ENCODE measurements around the gene TTC16.

Gene TTC16

DNA sequence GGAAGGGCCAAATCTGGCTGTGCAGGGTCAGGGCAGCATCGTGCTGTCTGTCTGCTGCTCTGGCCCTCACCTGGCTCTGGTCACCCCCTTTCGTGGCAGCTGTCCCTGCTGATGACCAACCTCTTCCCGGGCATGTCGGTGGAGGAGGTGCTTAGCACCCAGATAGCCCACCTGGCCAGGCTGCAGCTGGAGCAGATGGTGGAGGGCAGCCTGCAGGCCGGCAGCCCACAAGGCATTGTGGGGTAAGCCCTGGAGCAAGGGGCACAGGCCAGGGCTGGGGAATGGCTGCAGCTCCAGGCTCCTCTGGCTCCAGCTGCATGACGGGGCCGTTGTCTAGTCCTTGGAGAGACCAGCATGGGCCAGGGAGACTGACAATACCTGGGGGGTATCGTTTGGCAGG lies 11.0 kb downstream of the TTC16 start:
- TF ChIP-seq, protein P1, sequence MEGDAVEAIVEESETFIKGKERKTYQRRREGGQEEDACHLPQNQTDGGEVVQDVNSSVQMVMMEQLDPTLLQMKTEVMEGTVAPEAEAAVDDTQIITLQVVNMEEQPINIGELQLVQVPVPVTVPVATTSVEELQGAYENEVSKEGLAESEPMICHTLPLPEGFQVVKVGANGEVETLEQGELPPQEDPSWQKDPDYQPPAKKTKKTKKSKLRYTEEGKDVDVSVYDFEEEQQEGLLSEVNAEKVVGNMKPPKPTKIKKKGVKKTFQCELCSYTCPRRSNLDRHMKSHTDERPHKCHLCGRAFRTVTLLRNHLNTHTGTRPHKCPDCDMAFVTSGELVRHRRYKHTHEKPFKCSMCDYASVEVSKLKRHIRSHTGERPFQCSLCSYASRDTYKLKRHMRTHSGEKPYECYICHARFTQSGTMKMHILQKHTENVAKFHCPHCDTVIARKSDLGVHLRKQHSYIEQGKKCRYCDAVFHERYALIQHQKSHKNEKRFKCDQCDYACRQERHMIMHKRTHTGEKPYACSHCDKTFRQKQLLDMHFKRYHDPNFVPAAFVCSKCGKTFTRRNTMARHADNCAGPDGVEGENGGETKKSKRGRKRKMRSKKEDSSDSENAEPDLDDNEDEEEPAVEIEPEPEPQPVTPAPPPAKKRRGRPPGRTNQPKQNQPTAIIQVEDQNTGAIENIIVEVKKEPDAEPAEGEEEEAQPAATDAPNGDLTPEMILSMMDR (conservative IDR thresholded peaks at IDR 0.05; ENCODE audit: low read length), result no peak
- DNase-seq (ENCODE audit: low read depth), result no peak
- H3K4me3 ChIP-seq (ENCODE audit: low read length), result no peak overlapping the region

DNA sequence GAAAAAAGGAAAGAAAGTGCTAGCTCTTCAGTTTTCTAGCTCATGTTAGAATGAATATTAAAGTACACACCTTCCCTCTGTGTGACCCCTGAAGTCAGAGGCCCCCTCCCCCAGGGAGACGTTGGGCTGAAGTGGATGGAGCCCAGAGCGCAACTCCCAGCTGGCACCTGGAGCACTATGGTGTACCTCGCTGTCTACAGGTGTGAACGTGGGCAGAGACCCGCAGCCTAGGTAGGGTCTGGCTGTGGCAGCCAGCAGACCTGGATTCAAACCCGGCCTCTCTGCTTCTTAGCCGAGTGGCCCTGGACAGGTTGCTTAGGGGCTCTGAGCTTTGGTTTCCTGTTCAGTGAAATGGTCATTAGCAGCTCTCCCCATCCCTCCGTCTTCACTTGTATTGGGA lies 12.9 kb downstream of the TTC16 start:
- DNase-seq (ENCODE audit: low read depth), result no peak

DNA sequence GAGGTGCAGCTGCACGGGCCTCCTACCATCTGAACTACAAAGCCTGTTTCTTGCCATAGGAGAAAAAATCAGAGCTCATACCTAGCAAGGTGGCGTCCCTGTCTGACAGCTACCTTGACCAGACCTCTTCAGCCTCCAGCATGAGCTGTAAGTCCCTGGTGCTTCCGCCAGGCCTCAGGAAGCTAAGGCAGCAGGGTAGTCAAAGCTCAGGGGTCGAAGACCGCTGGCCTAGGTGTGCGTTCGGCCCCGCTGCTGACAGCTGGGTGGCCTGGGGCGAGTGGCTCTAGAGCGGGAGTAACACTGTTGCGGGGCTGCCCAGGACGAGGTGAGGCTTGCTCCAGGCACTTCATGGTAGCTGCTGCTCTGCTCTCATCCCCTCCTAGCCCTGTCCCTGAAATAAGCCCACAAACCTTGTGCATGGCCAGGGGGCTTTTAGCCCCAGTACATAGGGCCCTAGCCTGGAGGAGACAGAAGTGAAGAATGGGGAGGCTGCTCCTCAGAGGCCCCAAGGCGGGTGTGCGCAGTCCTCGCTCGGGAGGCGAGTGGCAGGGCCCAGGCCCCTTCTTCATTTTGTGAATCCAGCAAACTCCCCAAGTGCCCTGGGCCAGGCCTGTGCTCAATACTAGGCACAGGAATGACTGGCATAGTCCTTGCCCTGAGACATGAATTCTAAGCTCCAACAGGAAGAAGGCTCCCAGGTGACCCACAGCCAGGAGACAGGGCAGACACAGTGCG lies 13.8 kb downstream of the TTC16 start:
- TF ChIP-seq, protein P1 (conservative IDR thresholded peaks at IDR 0.05; ENCODE audit: low read length), result no peak
- DNase-seq (ENCODE audit: low read depth), result no peak
- no peak overlapping the region for H3K4me3 ChIP-seq (ENCODE audit: low read length)

More for the DNA sequence above, 12.9 kb downstream of the TTC16 start:
- H3K4me3 ChIP-seq (ENCODE audit: low read length), result no peak overlapping the region
- TF ChIP-seq, protein P1 (conservative IDR thresholded peaks at IDR 0.05; ENCODE audit: low read length), result no peak

DNA sequence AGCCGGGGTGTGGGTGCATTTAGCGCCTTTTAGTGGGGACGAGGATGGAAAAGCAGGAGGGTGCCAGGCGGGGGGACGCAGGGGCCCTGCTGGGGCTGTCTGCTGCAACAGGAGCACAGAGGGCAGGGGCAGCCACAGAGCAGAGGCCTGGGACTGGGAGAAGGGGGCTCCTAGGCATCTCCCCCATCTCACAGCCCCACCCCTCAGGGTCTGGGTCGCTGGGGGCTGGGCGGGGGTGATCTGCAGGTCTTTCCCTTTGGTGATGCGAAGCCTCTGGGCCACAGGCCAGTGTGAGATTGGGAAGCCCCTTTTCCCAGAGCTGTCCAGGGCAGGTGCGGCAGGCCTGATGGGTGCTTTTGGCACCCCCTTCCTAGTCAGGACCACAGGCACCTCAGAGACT lies 14.4 kb downstream of the TTC16 start:
- no peak overlapping the region for H3K4me3 ChIP-seq (ENCODE audit: low read length)
- DNase-seq (ENCODE audit: low read depth), result no peak
- TF ChIP-seq, protein P1 (conservative IDR thresholded peaks at IDR 0.05; ENCODE audit: low read length), result no peak

DNA sequence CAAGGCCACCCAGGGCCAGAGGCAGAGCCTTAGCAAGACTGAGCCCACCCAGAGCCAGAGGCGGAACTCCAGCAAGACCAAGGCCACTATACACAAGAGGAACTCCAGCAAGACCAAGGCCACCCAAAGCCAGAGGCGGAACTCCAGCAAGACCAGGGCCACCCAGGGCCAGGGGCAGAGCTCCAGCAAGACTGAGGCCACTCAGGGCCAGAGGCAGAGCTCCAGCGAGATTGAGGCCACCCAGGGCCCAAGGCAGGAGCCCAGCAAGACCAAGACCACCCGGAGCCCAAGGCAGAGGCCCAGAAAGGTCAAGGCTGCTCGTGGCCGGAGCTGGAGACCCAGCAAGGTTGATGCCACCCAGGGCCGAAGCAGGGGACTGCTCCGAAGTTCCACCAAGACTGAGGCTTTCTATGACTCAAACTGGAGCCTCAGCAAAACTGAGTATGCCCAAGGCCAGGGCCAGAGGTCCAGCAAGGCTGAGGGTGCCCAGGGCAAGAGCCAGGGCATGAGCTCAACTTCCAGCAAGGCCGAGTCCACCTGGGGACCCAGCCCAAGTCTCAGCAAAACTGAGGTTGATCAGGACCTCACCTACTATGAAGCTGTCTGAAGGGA lies 15.0 kb downstream of the TTC16 start:
- TF ChIP-seq, protein P1 (conservative IDR thresholded peaks at IDR 0.05; ENCODE audit: low read length), result no peak
- DNase-seq (ENCODE audit: low read depth), result no peak
- H3K4me3 ChIP-seq (ENCODE audit: low read length), result no peak overlapping the region

DNA sequence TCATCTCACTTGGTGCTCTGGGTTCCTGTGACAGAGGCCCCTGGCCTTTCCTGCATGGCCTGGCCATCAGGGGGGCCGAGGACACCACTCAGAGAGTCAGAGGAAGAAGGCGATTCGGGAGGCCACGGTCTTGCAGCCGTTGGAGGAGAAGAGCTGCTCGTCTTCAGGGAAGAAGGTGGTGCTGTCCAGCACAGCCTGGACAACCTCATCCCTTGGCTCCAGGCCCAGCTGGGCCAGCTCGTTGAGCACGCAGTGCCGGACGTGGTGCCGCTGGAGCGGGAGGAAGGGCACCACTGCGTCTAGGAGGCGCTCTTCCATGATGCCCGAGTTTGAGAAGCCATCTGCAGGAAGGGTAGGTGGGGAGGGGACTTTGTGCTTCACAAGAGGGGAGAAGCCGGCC lies 16.1 kb downstream of the TTC16 start:
- no peak overlapping the region for H3K4me3 ChIP-seq (ENCODE audit: low read length)
- TF ChIP-seq, protein P1 (conservative IDR thresholded peaks at IDR 0.05; ENCODE audit: low read length), result no peak
- DNase-seq (ENCODE audit: low read depth), result no peak

DNA sequence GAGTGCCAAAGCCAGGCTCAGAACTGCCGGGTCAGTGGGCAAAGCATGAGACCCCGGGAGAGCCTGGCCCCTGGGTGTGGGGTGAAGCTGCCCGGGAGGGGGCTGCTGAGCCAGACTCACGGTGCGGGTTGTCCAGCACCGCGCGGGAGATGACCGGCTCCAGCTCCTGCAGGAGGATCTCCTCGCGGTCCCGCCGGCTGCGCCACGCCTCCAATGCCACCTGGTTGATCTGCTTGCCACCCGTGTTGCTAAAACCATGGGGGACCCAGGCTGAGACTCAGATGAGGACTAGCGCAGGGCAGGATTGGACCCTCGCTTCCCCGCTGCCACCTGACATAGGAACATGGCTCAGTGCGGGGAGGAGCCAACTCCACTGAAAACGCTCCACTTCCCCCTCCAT lies 16.6 kb downstream of the TTC16 start:
- no peak overlapping the region for H3K4me3 ChIP-seq (ENCODE audit: low read length)
- no peak for DNase-seq (ENCODE audit: low read depth)
- TF ChIP-seq, protein P1 (conservative IDR thresholded peaks at IDR 0.05; ENCODE audit: low read length), result no peak

Measured in AG10803 (cell line).